Measurements from ENCODE around the gene DLG5.
A peak's percentile ranks its signal among the peaks of the same experiment; 100 is the strongest.

Gene DLG5

GRCh38 chr10:77834943-77835668, 91.4 kb downstream of the DLG5 start:
- Histone ChIP-seq H3K4me3 (no peak overlapping the region), H3K27ac (peak overlapping the region in 8 of 21 experiments; percentile 28 to 68 (median 51))

- peak overlapping the region in 2 of 21 experiments; percentile 3 to 68 for H3K27ac ChIP-seq
- H3K4me3 ChIP-seq, result no peak overlapping the region
Measured at GRCh38 chr10:77834540-77834939, 92.0 kb downstream of the DLG5 start.

- no peak overlapping the region for H3K4me3 ChIP-seq
- H3K27ac ChIP-seq, result no peak overlapping the region
Measured at GRCh38 chr10:77833792-77834191, 92.8 kb downstream of the DLG5 start.

GRCh38 chr10:77833225-77833624, 93.3 kb downstream of the DLG5 start:
- no peak overlapping the region for H3K4me3 ChIP-seq
- no peak overlapping the region for H3K27ac ChIP-seq

GRCh38 chr10:77832238-77832637, 94.3 kb downstream of the DLG5 start:
- H3K27ac ChIP-seq, result peak overlapping the region in 3 of 21 experiments; percentile 2 to 20 (median 10)
- H3K4me3 ChIP-seq, result no peak overlapping the region

GRCh38 chr10:77829356-77829755, 97.2 kb downstream of the DLG5 start:
- no peak overlapping the region for H3K4me3 ChIP-seq
- H3K27ac ChIP-seq, result no peak overlapping the region

- no peak overlapping the region for H3K4me3 ChIP-seq
- H3K27ac ChIP-seq, result no peak overlapping the region
Measured at GRCh38 chr10:77828377-77828776, 98.2 kb downstream of the DLG5 start.

- Histone ChIP-seq H3K4me3 (no peak overlapping the region), H3K27ac (no peak overlapping the region)
Measured at GRCh38 chr10:77827366-77827765, 99.2 kb downstream of the DLG5 start.

- Histone ChIP-seq H3K27ac (no peak overlapping the region), H3K4me3 (no peak overlapping the region)
Measured at GRCh38 chr10:77825965-77826364, 100.6 kb downstream of the DLG5 start.

- no peak overlapping the region for H3K27ac ChIP-seq
- no peak overlapping the region for H3K4me3 ChIP-seq
Measured at GRCh38 chr10:77824908-77825307, 101.6 kb downstream of the DLG5 start.

GRCh38 chr10:77823811-77824542, 102.6 kb downstream of the DLG5 start:
- Histone ChIP-seq H3K27ac (no peak overlapping the region), H3K4me3 (no peak overlapping the region)

- H3K27ac ChIP-seq, result no peak overlapping the region
Measured at GRCh38 chr10:77821551-77821950, 105.0 kb downstream of the DLG5 start.

GRCh38 chr10:77821036-77821435, 105.5 kb downstream of the DLG5 start:
- H3K4me3 ChIP-seq, result no peak overlapping the region
- H3K27ac ChIP-seq, result no peak overlapping the region

More at GRCh38 chr10:77821551-77821950, 105.0 kb downstream of the DLG5 start:
- H3K4me3 ChIP-seq, result no peak overlapping the region

- Histone ChIP-seq H3K4me3 (no peak overlapping the region), H3K27ac (no peak overlapping the region)
Measured at GRCh38 chr10:77820349-77820748, 106.2 kb downstream of the DLG5 start.

GRCh38 chr10:77819210-77820112, 107.1 kb downstream of the DLG5 start:
- H3K27ac ChIP-seq, result no peak overlapping the region

GRCh38 chr10:77818378-77818777, 108.2 kb downstream of the DLG5 start:
- Histone ChIP-seq H3K27ac (no peak overlapping the region), H3K4me3 (no peak overlapping the region)

More at GRCh38 chr10:77819210-77820112, 107.1 kb downstream of the DLG5 start:
- no peak overlapping the region for H3K4me3 ChIP-seq

- H3K4me3 ChIP-seq, result no peak overlapping the region
- H3K27ac ChIP-seq, result no peak overlapping the region
Measured at GRCh38 chr10:77817541-77817940, 109.0 kb downstream of the DLG5 start.

- H3K4me3 ChIP-seq, result no peak overlapping the region
- no peak overlapping the region for H3K27ac ChIP-seq
Measured at GRCh38 chr10:77816311-77816710, 110.2 kb downstream of the DLG5 start.

- Histone ChIP-seq H3K4me3 (no peak overlapping the region), H3K27ac (no peak overlapping the region)
Measured at GRCh38 chr10:77812741-77813140, 113.8 kb downstream of the DLG5 start.

GRCh38 chr10:77811831-77812430, 114.6 kb downstream of the DLG5 start:
- Histone ChIP-seq H3K4me3 (no peak overlapping the region), H3K27ac (no peak overlapping the region)

Measured in skin epidermis (tissue), 12 donors.